GM19438 (cell line): ENCODE data around the gene GATA3.

Experiments
- ATAC-seq: cut with Tn5 transposase; IDR thresholded peaks from one replicate; pipeline ENCODE4 v1.9.1; 2021; ENCODE audit warnings: low read depth; ENCODE audit not compliant: unreplicated experiment

GATA3 gene

GRCh38 chr10:8037941-8038894 lies 16.3 kb upstream of the GATA3 start:
- no peak for ATAC-seq

GRCh38 chr10:8039321-8039881 lies 15.1 kb upstream of the GATA3 start:
- ATAC-seq: no peak

GRCh38 chr10:8040651-8041050 lies 13.8 kb upstream of the GATA3 start:
- ATAC-seq: no peak

- ATAC-seq: no peak
These were observed 13.1 kb upstream of the GATA3 start for GRCh38 chr10:8041284-8041991.

- ATAC-seq: no peak
These were observed 12.3 kb upstream of the GATA3 start for GRCh38 chr10:8041992-8042720.

- no peak for ATAC-seq
These were observed 11.5 kb upstream of the GATA3 start for GRCh38 chr10:8042721-8043568.

- no peak for ATAC-seq
These were observed 10.8 kb upstream of the GATA3 start for GRCh38 chr10:8043569-8044306.

GRCh38 chr10:8044331-8044907 lies 10.1 kb upstream of the GATA3 start:
- ATAC-seq: no peak

GRCh38 chr10:8044908-8045725 lies 9.4 kb upstream of the GATA3 start:
- ATAC-seq: no peak

GRCh38 chr10:8045726-8046494 lies 8.6 kb upstream of the GATA3 start:
- ATAC-seq: no peak

- no peak for ATAC-seq
These were observed 6.8 kb upstream of the GATA3 start for GRCh38 chr10:8047452-8048280.

- ATAC-seq: no peak
These were observed 6.0 kb upstream of the GATA3 start for GRCh38 chr10:8048281-8049008.

- ATAC-seq: no peak
These were observed 5.2 kb upstream of the GATA3 start for GRCh38 chr10:8049045-8049864.

GRCh38 chr10:8049865-8050555 lies 4.5 kb upstream of the GATA3 start:
- no peak for ATAC-seq
